Lower leg skin (tissue), 3 donors: ENCODE data around the gene SARNP.

Experiments
- POLR2A ChIP-seq, 2 donors: fragments of 450-650 bp; IDR thresholded peaks; one replicate each; pipeline ENCODE4 v1.6.1; 2016 to 2017; ENCODE audit warnings: antibody characterized with exemption in 2 of 2, mild to moderate bottlenecking in 1 of 2, moderate library complexity in 1 of 2
- TF ChIP-seq, protein P1 (sequence below), 3 donors: fragments of 450-650 bp; IDR thresholded peaks; one replicate each; pipeline ENCODE4 v1.5.1; 2016; ENCODE audit warnings: antibody characterized with exemption in 3 of 3, mild to moderate bottlenecking in 3 of 3, moderate library complexity in 2 of 3

DNA sequence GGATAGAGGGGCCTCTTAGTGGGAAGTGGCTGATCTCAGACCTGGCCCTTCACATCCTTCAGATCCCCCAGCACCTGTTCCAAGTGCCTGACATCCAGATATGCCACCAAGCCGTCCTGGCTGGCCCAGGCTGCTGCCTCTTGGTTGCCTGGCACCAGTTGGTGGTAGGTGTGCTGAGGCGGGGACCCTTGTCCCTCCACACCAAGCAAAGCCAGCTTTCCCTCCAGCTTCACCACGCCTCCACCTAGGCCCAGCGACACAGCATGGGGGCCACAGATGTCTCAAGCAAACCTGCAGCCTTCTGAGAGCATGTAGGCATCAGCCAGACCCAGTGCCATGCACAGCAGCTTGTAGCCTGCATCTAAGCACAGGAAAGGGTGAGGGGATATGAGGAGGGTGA is 85.2 kb downstream of the SARNP start:
- TF ChIP-seq, protein P1, sequence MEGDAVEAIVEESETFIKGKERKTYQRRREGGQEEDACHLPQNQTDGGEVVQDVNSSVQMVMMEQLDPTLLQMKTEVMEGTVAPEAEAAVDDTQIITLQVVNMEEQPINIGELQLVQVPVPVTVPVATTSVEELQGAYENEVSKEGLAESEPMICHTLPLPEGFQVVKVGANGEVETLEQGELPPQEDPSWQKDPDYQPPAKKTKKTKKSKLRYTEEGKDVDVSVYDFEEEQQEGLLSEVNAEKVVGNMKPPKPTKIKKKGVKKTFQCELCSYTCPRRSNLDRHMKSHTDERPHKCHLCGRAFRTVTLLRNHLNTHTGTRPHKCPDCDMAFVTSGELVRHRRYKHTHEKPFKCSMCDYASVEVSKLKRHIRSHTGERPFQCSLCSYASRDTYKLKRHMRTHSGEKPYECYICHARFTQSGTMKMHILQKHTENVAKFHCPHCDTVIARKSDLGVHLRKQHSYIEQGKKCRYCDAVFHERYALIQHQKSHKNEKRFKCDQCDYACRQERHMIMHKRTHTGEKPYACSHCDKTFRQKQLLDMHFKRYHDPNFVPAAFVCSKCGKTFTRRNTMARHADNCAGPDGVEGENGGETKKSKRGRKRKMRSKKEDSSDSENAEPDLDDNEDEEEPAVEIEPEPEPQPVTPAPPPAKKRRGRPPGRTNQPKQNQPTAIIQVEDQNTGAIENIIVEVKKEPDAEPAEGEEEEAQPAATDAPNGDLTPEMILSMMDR (IDR thresholded peaks at IDR 0.05), result no peak
- TF ChIP-seq POLR2A (IDR thresholded peaks at IDR 0.05), result no peak
